Fibroblast of skin of left quadriceps (primary cell): ENCODE data around the gene GLI3.
A peak's percentile ranks its signal among the peaks of the same experiment; 100 is the strongest.

Experiments
- DNase-seq, 2 experiments: peaks; one replicate each; pipeline ENCODE4 v3.0.0-alpha.2; 2013; ENCODE audit warnings: low read depth in 2 of 2

Gene GLI3

DNA sequence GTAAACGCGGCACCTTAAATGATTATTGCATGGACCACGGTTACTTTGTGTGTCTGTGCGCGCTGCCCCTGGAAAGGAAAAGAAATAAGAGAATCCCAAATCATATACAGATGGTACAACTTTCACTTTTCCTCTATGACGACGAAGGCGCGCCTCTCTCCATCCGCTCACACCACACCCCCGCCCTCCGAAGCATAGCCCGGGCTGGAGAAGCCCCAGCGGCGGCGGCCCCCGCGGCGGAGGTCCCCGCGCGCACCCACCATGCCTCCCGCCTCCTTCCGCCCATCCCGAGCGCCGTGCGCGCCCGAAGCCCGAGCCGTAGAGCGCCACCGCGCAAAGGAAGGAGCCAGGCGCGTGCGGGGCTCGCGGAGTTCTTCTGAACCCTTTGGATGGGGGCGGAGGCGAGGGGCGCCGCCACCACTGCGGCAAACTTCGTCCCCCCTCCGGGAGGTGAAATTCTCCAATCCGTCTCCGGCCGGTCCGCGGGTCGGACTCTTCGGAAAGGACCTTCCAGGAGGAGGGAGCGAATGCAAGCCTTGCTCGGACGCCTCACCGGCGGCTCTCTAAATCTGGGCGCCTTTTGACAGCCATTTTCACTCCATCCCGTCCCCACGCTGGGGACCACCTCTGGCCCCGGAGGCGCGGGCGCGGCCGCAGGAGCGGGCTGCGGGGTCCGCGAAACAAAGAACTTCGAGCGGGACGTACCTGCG lies 588 bp downstream of the GLI3 start:
- peak in 1 of 2 experiments; percentile 59 for DNase-seq

DNA sequence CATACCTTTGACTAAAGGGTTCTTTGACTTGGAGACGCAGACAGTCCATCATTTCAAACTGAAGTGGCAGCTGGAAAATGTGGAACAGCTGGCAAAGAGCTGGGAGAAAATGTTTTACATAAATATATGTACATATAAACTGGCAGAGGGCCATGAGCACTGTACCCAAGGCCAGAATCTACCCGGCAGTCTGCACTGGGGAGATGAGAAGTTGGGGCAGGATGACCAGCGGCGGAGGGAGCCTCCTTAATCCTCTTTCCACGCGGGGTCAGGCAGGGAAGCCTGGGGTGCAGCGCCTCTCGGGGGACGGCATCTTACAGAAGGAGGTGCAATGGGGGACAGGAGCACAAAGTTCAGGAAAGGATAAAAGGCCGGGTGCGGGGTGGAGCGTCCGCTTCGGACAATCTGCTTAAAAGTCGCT lies 1.3 kb downstream of the GLI3 start:
- DNase-seq: no peak

DNA sequence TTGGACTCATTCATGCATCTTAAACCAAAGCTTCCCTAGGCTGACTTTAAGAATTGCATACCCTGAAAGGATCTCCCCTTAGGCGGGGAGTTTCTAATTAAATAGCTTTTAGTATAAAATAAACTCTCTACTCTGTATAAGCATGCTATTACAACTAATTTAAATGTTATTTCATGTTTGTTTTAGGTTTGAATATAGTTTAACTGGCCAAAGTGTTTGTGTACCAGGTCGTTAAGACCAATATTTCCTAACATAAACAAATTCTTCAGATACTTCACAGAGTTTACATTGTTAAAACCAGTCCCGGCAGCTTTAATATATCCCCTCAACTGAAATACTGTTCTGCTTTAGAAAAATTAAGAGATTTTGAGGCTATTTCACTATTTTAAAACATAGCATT lies 2.3 kb downstream of the GLI3 start:
- no peak for DNase-seq

DNA sequence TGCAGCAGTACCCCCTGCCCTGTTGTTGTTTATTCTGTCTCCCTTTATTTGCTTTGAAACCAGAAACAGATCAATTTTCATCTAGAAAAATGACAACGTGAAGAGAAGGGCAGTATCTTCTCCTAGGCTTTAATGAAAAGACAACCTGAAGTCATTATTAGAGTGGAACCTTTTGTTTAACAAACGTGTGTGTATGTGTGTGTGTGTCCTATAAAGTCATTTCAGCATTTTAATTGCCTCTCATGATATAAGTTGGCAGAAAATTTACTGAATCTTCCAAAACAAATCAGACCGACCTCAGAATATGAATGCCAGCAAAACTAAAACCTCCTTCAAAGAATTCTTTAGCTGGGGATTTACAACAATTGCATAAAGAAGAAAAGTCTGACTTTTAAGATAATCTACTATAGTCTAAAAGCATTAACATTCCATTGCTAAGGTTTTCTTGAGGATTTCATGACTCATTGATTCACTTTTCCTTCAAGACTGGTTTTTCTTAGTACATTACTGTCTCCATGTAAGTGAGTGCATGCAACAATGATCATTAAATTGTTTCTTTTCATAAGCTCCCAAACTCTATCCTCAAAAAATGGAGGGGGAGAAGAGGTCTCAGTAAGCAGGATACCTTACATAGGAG lies 3.2 kb downstream of the GLI3 start:
- no peak for DNase-seq

DNA sequence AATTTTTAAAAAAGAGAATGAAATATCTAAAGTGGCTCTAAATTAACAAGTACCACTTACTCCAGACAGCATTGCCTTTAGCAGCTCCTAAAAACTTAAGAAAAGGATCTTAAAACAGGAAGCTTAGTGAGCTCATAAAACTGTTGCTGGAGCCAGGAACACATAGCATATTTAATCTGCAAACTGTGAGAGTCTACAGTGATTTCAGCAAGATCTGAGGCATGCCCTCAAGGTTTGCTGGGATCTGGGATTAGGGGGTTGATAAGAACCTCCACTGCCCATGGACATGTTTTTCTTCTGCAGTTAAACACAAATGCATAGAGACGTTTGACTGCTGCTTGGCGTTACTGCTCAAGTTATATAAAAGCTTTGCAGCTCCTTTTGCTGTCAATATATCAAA lies 3.8 kb downstream of the GLI3 start:
- DNase-seq: no peak

DNA sequence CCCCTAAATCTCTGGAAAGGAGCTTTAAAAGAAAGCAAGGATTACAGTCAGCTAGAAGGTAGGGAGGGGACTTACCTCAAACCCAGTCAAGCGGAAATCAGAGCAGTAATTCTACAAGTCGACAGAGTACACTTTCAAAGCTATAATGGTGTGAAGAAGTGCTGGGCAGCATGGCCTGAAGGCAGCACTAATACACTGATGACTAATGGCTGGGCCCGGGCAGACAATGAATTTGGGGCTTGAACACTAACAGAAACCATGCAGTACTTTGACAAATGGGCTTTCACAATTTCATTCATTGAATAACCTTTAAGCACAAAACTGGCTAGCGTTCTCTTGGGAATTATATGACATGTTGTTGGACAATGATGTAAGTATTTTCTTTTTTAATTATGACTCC lies 4.7 kb downstream of the GLI3 start:
- DNase-seq: no peak

DNA sequence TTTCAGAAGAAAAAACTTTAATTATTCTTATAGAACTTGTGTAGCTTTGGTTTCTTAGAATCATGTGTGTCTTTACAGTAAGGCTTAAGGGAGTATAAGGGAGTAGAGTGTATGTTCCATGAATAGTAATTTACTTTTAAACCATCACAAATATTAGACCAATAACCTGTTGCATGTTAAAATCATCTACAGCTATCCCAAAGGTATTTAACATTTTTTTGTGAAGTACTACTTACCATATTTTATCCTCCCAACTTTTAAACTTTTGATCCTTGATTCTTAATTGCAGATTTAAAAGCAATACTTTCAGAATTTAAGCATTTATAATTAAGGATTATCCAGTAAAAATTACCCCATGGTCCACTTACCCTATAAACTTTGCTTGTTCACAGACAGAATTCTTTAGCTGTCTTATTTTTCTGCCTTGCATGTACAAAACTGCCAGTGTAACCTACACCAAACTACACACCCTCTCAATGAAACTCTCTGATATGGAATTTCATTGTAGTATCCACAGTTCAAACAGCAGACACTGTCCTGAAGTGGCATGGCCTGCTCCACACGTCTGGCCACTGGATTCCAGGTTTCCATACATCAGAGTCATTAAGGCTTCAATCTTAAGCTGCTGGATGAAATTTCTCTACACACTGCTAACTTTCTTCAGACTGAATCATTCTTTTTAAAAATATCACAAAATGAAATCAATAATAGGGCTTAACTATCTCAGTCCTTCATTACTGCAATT lies 5.8 kb downstream of the GLI3 start:
- DNase-seq: no peak

DNA sequence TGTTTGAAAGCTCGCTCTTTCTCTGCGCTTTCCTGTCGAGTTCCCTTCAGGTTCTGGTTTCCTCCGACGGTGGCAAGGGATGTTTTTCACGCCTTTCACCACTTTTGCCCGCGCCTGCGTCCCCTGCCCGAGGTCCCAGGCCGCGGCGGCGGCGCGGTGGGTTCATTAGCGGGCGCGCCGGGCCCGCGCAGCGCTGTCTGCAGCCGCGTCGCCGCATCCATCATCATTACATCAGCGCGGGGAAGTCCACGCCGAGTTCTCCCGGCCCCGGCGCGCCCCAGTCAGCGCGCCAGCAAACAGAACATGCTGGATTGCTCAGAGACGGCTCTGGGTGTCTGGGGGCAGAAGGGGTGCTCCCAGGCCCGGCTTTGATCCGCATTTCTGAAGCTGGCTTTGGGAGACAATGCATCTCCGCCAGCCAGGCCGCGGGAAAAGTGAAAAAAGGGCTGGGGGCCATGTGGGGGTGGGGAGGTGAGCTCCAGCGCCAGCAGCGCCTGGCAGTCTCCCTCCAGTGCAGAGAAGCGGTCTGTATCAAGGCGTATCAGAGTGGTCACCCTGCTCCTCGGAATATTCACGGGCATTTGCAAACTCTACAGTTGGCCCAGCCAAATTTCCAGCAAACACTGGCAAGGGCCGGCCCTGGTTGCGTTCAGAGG lies 8.9 kb downstream of the GLI3 start:
- DNase-seq: no peak

DNA sequence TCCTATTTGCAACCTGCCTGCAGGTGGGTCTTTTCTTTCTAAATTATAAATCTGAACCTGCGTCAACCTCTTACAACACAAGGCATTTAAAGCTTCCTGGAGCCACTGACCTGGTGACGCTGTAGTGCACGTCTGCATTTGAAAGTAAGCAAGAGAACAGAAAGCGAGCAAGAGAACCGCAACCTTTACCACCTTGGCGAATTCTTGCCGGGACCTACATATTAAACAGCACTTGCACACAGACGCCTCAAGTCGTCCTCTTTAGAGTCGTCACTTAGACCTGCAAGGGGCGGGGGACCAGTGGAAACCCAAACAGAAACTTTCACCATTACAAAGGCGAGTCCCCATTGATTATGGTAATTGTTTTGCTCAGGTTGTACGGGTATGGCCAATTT lies 9.5 kb downstream of the GLI3 start:
- no peak for DNase-seq

DNA sequence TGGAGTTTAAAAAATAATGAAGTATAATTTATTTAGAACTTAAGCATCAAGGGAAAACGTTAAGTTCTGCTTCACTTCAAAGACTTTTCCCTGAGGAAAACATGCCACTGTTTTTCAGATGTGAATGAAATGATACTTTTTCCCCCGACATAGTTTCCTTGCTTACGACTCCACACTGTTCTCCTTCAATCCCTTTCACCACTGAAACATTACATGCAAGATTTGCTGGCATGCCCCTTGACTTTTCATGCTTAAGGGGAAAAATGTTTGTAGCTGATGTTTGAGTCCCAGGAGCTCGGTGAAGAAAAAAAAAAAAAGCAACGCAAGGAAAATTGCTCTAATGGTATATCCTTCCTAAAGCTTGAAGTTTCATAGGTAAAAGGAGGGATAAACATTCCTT lies 10.0 kb downstream of the GLI3 start:
- no peak for DNase-seq

DNA sequence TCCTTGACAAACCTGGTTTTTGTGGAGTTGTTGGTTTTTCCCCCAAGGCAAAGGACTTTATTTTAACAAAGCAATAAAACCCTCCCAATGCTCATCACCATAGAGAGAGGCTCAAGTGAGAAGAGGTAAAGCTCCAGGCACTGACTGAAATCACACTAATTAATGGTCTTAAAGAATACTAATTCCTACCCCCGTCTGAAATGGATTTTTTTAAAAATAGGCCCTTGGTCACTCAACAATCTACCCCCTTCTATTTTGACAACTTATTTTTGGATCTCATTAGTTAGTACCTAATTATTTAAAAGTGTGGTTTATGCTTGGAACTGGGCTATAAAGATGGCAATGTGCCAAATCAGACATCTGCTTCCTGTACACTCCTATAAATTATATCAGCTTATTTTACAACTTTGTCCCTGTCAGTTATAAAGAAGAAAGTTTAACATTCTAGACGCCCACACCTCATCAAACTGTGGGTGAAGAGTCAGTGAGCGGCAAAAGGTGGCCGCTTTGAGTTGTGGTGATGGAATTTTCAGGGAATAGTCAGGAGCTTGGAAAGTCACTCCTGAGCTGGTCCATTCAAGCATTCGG lies 10.6 kb downstream of the GLI3 start:
- DNase-seq: no peak

DNA sequence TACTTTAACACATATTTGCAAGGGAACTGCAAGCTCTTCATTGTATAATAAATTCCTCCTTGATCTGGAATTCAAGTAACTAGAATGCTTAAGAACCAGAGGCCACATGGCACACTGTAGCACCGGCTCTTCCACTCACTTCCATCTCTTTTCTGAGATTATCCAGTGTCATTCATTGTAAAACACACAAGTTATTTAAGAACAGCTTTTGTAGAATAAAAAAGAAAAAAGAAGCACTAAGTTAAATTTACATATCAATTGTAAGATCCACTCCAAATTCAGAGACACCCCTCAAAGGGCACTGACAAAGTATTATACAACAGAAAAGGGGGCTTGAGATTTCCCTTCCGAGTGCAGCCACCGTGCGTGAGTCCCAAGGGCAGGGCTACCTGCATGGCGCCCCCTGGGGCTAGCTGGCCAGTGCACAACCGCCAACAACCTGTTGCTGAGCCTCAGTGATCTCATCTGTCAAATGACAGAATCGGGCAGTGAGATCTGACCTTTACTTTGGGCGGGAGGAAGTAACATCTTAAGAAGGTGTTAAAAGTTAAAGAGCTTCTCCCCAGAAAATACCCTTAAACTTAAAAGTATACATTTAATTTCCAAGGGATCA lies 12.5 kb downstream of the GLI3 start:
- no peak for DNase-seq

DNA sequence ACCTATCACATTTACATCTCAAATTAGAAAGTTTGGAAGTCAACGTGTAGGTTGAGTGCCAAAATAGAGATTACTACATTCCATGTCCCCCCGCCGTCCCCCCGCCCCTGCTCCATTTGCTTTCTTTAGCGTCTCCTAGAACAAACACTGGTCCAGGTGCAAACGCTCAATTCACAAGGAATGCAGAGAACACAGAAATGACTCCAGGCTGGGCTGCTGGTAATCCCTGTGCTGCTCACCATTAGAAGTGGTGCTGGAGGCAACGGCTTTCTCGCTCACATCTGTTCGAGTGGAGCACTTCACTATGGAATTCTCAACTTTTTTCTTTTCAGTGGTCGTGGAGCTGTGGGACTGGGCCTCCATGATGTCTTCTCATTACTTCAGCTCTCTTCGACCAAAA lies 14.1 kb downstream of the GLI3 start:
- no peak for DNase-seq

DNA sequence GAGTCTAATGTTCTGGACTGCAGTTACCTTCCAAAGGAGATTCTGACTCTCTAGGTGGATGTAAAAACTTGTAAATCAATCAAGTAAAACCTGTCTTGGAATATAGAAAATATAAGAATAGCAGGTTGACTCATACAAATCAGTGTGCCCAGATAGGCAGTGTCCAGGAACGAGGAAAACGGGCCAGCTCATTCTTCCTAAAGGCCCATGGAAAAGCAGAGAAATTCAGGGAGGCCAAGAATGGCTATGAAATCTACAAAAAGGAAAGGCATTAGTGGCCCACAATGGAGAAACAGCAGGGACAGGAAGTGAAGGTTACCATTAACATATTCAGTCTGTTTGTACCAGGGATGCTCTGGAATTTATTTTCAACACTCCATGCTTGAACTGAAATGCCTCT lies 14.9 kb downstream of the GLI3 start:
- no peak for DNase-seq

DNA sequence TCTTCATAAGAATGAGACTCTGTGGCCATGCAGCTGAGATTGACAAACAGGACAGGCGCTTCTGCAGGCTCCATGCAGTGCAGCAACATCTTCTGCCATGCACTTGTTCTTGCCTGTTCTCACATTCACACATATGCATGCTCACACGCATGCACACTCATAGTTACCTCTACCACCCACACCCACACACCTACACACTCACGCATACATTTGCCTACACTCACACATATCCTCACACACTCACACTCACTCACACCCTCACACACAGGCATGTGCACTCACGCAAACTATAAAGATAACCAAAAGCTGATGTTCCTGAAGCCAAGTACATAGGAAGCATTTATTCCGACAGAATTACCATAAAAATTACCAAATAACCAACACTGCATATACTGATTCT lies 15.7 kb downstream of the GLI3 start:
- DNase-seq: no peak

DNA sequence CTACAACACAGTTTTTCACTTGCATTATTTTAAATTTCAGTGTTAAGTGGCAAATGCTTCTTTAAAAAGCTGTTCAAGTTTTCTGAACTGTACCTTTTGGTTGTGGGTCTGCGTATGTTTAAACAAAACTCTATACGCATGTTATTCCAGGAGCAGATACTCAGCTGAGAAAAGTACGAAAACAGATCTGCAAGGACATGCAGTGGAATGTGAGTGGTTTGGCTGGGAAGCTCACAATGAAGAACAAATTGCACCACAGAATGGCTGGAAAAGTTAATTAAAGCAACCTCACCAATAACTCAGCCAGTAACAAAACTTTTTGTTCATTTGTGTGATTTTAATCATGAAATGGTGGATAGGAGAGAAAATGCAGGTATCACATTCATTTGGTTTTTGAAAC lies 17.6 kb downstream of the GLI3 start:
- no peak for DNase-seq

DNA sequence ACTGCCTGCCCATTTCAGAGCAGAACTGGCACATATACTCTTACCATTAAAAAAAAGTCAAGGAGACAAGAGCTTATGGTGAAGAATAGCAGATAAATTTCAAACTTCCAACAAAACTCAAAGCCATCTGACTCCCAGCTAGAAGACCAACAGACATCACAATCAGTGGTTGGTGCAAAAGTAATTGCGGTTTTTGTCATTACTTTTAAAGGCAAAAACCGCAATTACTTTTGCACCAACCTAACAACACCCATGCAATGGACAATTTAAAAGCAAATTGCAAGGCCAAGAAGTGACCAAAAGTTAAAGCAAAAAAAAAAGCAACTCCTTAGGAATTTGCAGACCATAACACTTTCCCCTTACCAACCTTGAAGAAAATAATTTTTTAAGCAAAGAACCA lies 18.8 kb downstream of the GLI3 start:
- DNase-seq: no peak

DNA sequence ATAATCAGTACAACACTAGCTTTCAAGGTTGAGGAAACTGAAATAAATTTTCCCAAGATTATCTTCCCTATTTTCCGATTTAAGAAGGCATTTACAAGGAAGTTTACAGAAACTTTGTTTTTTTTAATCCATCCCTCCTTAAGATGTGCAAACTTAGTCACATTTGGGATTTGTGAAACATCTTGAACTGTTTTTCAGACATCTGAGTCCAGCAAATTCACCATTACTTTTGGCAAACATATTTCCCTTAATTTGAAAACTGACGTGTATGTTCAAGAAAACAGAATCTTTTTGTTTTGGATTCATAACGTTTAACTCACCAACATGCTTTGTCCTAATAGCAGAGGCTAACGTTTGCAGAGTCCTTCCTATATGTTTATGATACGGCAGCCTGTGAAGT lies 19.5 kb downstream of the GLI3 start:
- peak in 1 of 2 experiments; percentile 62 for DNase-seq

DNA sequence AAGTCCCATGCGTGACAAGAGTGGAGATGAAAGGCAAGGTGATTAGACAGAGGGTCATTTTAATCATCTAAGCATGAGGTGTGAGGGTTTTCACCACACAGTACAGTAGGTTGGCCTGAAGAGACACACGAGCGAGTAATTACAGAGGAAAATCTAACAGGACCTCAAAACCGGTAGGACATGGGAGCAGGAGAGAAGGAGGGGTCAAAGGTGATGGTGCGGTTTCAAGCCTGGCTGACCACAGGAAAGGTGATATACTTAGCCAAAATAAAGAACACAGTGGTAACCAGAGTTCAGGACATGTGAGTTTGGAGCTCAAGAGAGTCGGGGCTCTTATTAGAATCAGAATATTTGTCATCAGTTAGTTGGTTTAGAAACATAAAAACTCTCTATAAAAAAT lies 20.0 kb downstream of the GLI3 start:
- no peak for DNase-seq

DNA sequence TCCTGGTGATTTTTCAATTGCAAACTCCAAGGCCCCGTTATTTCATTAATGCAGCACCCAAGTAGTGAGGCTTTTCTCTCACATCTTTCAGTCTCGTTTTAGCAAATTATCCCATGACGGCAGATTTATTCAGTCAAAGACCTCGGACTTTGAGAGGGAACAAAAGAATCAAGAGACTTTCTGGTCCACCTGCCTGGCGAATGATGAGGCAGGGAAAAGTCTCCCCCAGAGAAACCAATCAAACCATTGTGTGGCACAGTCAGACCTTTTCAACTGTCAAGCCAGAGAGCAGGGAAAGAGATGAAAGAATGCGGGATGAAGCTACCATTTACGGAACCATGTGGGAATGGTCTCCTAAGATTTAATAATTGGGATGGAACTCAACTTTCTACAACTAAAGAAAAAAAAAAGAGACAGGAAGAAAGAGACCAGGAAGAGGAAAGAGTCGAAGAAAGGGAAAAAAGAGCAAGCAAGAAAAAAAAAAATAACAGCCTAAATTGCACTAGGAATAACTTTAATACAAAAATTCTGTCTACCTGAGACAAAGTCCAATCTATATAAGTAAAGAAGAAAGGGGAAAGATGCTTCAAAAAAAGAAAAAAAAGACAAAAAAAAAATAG lies 22.8 kb downstream of the GLI3 start:
- no peak for DNase-seq

DNA sequence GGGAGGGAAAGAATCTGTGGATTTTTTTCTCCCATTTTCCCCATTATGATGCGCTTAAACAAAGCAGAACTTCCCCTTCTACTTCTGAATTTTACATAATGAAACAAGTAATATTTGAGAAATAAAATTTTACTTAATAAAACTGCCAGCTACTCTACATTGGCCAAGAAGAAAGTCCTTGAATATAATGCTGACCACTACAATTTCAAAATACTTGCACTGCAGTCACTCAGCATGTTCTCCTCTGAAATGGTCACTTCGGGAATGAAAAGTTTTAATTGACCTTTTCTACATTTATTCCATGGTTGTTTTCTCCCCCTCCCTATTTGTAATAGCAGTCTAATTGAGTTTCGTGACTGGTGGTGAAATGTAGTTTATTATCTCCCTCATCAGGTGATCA lies 23.9 kb downstream of the GLI3 start:
- no peak for DNase-seq
